GM21360 (cell line): ENCODE results near the gene FAM216A.

Source experiments
- ATAC-seq: cut with Tn5 transposase; IDR thresholded peaks from one replicate; pipeline ENCODE4 v1.9.1; 2021; ENCODE audit warnings: mild to moderate bottlenecking, moderate library complexity; ENCODE audit not compliant: unreplicated experiment

Gene FAM216A

DNA sequence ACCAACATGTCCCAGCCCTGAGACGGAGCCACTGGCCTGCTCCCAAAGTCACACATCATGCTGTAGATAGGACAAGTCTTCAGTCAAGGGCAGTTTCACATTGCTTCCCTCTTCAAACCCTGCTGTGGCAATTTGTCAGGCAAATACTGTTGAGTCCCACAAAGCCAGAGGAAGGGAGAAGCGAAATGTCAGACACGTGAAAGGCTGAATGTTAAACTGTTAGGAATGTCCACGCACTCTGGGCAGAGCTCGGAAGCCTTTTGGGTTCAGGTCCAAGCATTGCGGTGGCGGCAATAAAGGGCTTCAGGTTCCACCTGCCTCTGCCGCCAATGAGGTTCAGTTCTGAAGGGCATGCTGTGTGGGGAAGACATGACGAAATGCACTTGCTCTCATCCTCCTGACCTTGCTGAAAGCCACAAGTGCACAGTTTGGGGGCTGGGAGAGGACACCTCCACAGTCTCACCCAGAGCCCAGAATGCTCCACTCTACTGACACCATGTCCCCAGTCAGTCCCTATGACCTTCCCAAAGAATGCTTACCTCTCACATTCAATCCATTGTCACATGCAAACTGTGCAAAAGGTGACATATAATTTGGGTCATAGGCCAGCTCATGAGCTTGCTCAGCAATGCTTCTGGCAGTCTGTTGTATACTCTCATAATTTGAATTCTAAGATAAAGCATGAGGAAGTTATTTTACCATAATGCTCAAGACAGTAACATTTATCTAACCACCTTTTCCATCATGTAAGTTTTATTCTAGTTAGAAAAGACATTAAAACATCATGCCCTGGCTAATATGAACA is 69.2 kb downstream of the FAM216A start:
- ATAC-seq = no peak

DNA sequence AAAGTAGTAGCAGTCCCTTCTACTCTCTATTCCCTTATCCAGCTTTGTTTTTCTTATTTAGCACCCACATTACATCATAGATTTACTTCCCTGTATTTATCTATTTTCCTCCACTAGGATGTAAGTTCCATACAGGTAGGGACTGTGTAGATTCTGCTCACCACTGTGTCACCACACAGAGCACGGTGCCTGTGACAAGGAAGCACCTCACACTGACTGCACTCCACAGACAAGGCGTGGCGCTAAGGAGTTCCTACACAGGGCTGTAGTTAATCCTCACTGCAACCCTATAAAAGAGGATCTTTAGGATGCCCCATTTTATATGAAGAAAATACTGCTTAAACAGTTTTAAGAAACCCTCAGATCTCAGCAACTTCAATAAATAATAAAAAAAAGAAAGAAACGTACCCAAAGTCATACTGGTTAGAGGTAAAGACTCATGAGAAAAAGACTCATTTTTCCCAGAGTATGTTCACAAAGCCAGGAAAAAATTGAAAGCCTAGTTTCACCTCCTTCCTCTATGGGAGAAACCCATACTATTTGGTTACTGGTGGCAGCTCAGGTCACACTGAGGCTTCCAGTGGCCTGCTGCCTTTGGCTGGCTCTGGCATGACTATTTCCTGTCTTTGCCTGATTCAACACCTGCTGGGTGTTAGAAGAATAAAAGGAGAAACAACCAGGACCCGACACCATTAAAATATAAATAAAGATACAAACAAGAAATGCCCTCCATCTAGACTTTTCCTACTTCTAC is 70.4 kb downstream of the FAM216A start:
- ATAC-seq = no peak
